22Rv1 (cell line): Measurements from ENCODE around the gene HSP90AA1.

Source experiments
- CTCF ChIP-seq: fragments of 450-650 bp; IDR thresholded peaks from 2 replicates; pipeline ENCODE4 v1.5.1; 2017; ENCODE audit warnings: mild to moderate bottlenecking
- ZFX ChIP-seq: fragments of 450-650 bp; IDR thresholded peaks from 2 replicates; pipeline ENCODE4 v1.6.1; 2017; ENCODE audit warnings: antibody characterized with exemption, borderline replicate concordance

DNA sequence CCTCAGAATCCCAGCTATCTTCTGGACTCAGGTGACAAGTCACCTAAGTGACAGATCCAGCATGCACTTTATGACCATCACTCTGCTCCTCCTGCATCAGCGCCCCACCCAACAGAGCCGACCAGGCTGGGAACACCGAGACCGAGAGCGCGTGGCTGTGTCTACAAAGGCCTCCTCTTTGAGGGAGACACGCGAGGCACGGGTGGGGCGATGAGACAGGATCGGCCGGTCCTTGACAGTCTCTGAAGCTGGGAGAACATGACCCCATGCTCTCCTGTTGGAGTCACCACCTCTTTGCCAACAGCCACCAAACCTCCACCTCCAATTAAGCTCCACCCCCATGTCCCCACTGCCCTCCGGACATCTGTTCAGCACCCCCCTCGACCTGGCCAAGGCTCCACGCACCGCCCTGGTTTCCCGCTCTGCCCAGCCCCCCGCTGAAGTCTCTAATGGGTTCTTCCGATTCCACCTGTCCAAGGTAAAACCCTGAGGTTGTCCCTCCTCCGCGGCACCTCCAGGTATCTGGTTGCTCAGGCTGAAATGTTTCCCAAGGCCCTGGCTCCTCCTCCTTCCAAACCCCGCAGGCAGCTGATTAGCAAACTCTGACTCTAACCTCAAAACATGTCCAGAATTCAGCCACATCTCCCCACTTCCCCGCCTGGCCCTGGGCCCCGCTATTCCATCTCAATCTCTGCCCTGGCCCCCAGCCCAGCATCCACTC is 31.5 kb downstream of the HSP90AA1 start:
- TF ChIP-seq CTCF = no peak
- TF ChIP-seq ZFX = no peak
